ENCODE data around the gene C2CD4D. TPM values are rescaled to one million over a fixed set of nuclear protein-coding genes. Genes with fewer than 3 reads are reported as not detected.

C2CD4D gene
- total RNA-seq, 1 donor from 2014 or later, result 1.3 TPM

DNA sequence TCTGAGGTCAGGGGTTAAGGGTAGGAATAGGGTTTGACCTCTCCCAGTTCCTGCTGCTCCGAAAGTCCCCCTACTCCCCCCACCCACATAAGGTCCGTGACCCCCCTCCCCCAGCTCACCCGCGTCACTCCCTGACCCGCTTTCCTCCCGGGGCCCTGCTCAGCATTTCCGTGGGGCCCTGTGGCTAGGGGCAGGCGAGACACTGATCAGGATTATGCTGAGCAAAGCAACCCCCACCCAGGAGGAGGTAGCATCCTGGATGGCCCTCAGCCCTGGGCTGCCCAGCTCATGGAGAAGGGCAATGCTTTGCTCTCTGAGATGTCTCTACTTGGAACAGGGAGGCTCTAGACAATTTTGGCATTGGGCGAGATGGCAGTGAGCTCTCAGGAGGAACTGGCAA, 11.8 kb downstream of the C2CD4D start:
- Mint-ChIP-seq H3K36me3 (ENCODE audit: insufficient read depth) (no peaks in the 10 kb centered on the region), H3K4me3 (ENCODE audit: low read depth) (no peak overlapping the region), H3K27me3 (peaks cover 27% of the 10 kb centered on the region), H3K27ac (no peak overlapping the region), H3K9me3 (ENCODE audit: low read depth) (no peaks in the 10 kb centered on the region), H3K4me1 (ENCODE audit: low read depth) (peaks cover 5% of the 10 kb centered on the region)
- DNase-seq (ENCODE audit: low spot score, unreplicated experiment), result no peak
- TF ChIP-seq, protein P1, sequence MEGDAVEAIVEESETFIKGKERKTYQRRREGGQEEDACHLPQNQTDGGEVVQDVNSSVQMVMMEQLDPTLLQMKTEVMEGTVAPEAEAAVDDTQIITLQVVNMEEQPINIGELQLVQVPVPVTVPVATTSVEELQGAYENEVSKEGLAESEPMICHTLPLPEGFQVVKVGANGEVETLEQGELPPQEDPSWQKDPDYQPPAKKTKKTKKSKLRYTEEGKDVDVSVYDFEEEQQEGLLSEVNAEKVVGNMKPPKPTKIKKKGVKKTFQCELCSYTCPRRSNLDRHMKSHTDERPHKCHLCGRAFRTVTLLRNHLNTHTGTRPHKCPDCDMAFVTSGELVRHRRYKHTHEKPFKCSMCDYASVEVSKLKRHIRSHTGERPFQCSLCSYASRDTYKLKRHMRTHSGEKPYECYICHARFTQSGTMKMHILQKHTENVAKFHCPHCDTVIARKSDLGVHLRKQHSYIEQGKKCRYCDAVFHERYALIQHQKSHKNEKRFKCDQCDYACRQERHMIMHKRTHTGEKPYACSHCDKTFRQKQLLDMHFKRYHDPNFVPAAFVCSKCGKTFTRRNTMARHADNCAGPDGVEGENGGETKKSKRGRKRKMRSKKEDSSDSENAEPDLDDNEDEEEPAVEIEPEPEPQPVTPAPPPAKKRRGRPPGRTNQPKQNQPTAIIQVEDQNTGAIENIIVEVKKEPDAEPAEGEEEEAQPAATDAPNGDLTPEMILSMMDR (IDR thresholded peaks at IDR 0.05; ENCODE audit: unreplicated experiment), result no peak

DNA sequence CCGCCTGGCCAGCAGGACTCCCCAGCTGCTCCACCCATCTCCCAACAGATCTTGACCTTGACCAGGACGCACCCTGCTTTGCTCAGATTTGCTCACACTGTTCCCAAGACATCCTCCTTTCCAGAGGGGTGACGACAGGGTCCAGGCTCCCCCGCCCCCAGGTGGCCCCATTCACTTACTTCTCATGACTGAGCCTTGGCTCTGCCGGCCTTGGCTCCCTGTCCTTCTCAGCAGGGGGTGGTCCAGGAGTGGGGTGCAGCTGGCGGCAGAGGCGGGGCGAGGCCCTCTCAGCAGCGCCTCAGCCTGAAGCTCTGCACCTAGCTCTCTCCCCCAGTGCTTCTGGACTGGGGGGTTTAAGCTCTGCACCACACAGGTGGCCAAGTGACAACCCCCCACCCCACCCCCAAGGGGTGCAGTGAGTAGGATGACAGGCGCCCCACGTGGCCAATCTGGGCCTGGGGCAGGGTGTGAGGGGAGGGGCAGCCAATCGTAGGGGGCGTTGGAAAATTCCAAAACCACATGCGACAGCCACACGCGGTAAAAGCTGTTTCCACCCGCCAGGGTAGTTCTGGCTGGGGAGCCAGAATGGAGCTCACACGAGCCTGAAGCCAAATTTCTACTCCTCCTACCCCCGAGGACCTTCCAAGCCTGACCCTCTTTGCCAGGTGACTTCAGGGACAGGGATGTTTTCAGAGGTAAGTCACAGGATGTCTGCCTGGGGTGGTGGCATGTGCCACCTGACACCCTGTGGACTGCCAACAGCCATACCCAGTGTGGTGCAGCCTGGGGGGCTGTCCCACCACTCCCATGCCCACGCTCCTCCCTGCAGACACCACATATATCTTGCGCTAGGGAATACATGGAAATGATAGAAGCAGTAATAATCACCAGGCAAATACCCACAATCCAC, 13.6 kb downstream of the C2CD4D start:
- Mint-ChIP-seq H3K4me3 (ENCODE audit: low read depth) (no peak overlapping the region), H3K36me3 (ENCODE audit: insufficient read depth) (no peaks in the 10 kb centered on the region), H3K4me1 (ENCODE audit: low read depth) (peaks cover 5% of the 10 kb centered on the region), H3K27ac (peak overlapping the region; percentile 62), H3K9me3 (ENCODE audit: low read depth) (no peaks in the 10 kb centered on the region), H3K27me3 (peaks cover 21% of the 10 kb centered on the region)
- no peak for DNase-seq (ENCODE audit: low spot score, unreplicated experiment)
- TF ChIP-seq, protein P1 (IDR thresholded peaks at IDR 0.05; ENCODE audit: unreplicated experiment), result no peak

DNA sequence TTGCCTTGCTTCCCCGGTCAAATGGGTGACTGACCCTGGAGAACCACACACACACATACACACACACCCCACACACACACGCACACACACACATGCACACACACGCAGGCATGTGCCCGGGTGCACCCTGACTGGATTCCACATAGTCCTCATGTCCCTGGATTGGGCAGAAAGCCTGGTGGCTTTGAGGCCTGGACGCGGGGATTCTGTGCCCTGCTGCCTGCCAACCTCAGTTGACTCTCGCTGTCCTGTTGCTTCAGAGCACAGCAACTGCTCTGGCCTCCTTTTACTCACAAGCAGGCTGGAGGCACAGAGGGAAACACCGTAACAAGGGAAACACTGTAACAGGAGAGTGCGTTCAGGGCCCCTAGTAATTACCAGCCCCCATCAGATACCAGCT, 14.4 kb downstream of the C2CD4D start:
- DNase-seq (ENCODE audit: low spot score, unreplicated experiment), result no peak
- H3K4me3 Mint-ChIP-seq (ENCODE audit: low read depth), result no peak overlapping the region
- no peaks in the 10 kb centered on the region for H3K36me3 Mint-ChIP-seq (ENCODE audit: insufficient read depth)
- peaks cover 5% of the 10 kb centered on the region for H3K4me1 Mint-ChIP-seq (ENCODE audit: low read depth)
- peaks cover 24% of the 10 kb centered on the region for H3K27me3 Mint-ChIP-seq
- H3K9me3 Mint-ChIP-seq (ENCODE audit: low read depth), result no peaks in the 10 kb centered on the region
- TF ChIP-seq, protein P1 (IDR thresholded peaks at IDR 0.05; ENCODE audit: unreplicated experiment), result no peak
- no peak overlapping the region for H3K27ac Mint-ChIP-seq

DNA sequence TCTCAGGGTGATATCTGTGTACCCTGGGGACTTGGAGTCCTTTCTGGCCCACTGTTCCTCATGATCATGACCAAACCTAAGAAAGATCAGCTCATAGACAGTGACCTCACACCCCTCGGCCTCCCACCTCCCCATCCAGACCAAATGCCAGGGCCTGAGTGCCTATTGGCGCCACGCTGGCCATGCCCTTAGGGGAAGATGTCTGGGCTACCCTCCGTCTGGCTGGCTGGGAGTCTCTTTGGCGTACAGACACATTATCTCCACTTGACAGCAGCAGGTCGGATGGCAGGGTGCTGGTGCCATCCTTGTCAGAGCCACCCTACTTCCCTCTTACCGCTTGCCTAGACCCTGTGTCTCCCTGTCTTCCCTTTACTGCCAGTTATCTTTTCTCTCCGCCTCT, 16.4 kb downstream of the C2CD4D start:
- Mint-ChIP-seq H3K4me3 (ENCODE audit: low read depth) (no peak overlapping the region), H3K9me3 (ENCODE audit: low read depth) (no peaks in the 10 kb centered on the region), H3K36me3 (ENCODE audit: insufficient read depth) (no peaks in the 10 kb centered on the region), H3K27ac (no peak overlapping the region), H3K4me1 (ENCODE audit: low read depth) (no peaks in the 10 kb centered on the region), H3K27me3 (peaks cover 23% of the 10 kb centered on the region)
- no peak for DNase-seq (ENCODE audit: low spot score, unreplicated experiment)
- TF ChIP-seq, protein P1 (IDR thresholded peaks at IDR 0.05; ENCODE audit: unreplicated experiment), result no peak

DNA sequence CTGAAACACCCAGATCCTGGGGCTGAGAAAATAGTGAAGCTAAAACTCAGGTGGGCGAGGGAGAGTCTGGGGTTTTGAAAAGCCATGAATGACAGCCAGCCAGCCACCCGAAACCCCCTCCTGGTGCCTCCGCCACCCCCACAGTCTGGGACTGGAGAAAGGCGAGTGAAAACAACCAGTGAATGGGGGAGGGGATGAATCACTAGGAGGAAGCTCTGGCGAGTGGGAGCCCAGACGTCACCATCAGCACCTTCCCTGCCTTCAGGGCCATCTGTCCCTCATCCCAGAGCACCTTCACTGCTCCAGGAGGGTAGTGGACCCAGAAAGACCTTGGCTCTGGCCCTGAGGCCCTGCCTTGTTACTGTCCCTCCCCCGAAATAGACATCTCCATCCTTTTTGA, 17.2 kb downstream of the C2CD4D start:
- Mint-ChIP-seq H3K36me3 (ENCODE audit: insufficient read depth) (no peaks in the 10 kb centered on the region), H3K27ac (no peak overlapping the region), H3K4me3 (ENCODE audit: low read depth) (no peak overlapping the region), H3K27me3 (peaks cover 23% of the 10 kb centered on the region), H3K9me3 (ENCODE audit: low read depth) (no peaks in the 10 kb centered on the region), H3K4me1 (ENCODE audit: low read depth) (no peaks in the 10 kb centered on the region)
- TF ChIP-seq, protein P1 (IDR thresholded peaks at IDR 0.05; ENCODE audit: unreplicated experiment), result no peak
- DNase-seq (ENCODE audit: low spot score, unreplicated experiment), result no peak
